HFFc6 (cell line): Measurements from ENCODE around the gene MYADML2. TPM values are rescaled to one million over a fixed set of nuclear protein-coding genes. Genes with fewer than 3 reads are reported as not detected.

ENCODE experiments used
- DNase-seq: peaks from one replicate; pipeline ENCODE4 v3.0.0-alpha.2; 2018
- H3K27ac Mint-ChIP-seq: 2 replicates; pipeline ENCODE4 v1.8.0; 2020; ENCODE audit warnings: mild to moderate bottlenecking, mixed read lengths
- H3K27me3 Mint-ChIP-seq: 2 replicates; pipeline ENCODE4 v1.8.0; 2021; ENCODE audit warnings: mild to moderate bottlenecking, moderate library complexity, mixed read lengths; ENCODE audit not compliant: insufficient read depth
- H3K36me3 Mint-ChIP-seq: 2 replicates; pipeline ENCODE4 v1.8.0; 2021; ENCODE audit warnings: low read depth, mixed read lengths
- H3K4me1 Mint-ChIP-seq: 2 replicates; pipeline ENCODE4 v1.8.0; 2020; ENCODE audit warnings: low read depth, mixed read lengths
- H3K4me3 Mint-ChIP-seq: 2 replicates; pipeline ENCODE4 v1.8.0; 2020; ENCODE audit warnings: mild to moderate bottlenecking, moderate library complexity, mixed read lengths
- H3K9me3 Mint-ChIP-seq: 2 replicates; pipeline ENCODE4 v1.8.0; 2020; ENCODE audit warnings: mild to moderate bottlenecking, mixed read lengths
- CTCF ChIP-seq: fragments of 200-600 bp; sonication (generic); IDR thresholded peaks from 2 replicates; pipeline ENCODE4 v1.5.0; 2021; ENCODE audit warnings: antibody characterized with exemption, mild to moderate bottlenecking
- total RNA-seq, 6 experiments: library from RNA; stranded (reverse); fragmentation: NEBNext Ultra II Directional; extraction: Animal tissue kit (Norgen Biotek cat#: 25700); gene quantifications; 2 replicates in 1 of 6; 3 replicates in 5 of 6; pipeline ENCODE4 v1.2.3, GENCODE V29; 2021

Gene MYADML2
- total RNA-seq, 6 experiments from 2014 or later = not detected

GRCh38 chr17:81952792-81953228 is 5.8 kb upstream of the MYADML2 start:
- no peak for TF ChIP-seq CTCF
- H3K27me3 Mint-ChIP-seq = peaks cover 8% of the 10 kb centered on the region
- DNase-seq = no peak
- no peaks in the 10 kb centered on the region for H3K36me3 Mint-ChIP-seq
- H3K9me3 Mint-ChIP-seq = no peaks in the 10 kb centered on the region
- no peaks in the 10 kb centered on the region for H3K4me1 Mint-ChIP-seq
- H3K27ac Mint-ChIP-seq = no peak overlapping the region
- no peak overlapping the region for H3K4me3 Mint-ChIP-seq

- Mint-ChIP-seq H3K27me3 (peaks cover 5% of the 10 kb centered on the region), H3K4me3 (no peak overlapping the region), H3K27ac (no peak overlapping the region), H3K36me3 (no peaks in the 10 kb centered on the region), H3K9me3 (no peaks in the 10 kb centered on the region), H3K4me1 (no peaks in the 10 kb centered on the region)
- no peak for TF ChIP-seq CTCF
- no peak for DNase-seq
These were observed 5.0 kb upstream of the MYADML2 start for GRCh38 chr17:81951785-81952684.

- no peak for TF ChIP-seq CTCF
- H3K27me3 Mint-ChIP-seq = peaks cover 11% of the 10 kb centered on the region
- H3K36me3 Mint-ChIP-seq = no peaks in the 10 kb centered on the region
- H3K4me3 Mint-ChIP-seq = no peak overlapping the region
- H3K27ac Mint-ChIP-seq = no peak overlapping the region
- no peak for DNase-seq
- H3K9me3 Mint-ChIP-seq = no peaks in the 10 kb centered on the region
- no peaks in the 10 kb centered on the region for H3K4me1 Mint-ChIP-seq
These were observed 3.5 kb upstream of the MYADML2 start for GRCh38 chr17:81950501-81950900.

- H3K9me3 Mint-ChIP-seq = no peaks in the 10 kb centered on the region
- H3K4me1 Mint-ChIP-seq = no peaks in the 10 kb centered on the region
- H3K27ac Mint-ChIP-seq = no peak overlapping the region
- peaks cover 15% of the 10 kb centered on the region for H3K27me3 Mint-ChIP-seq
- H3K36me3 Mint-ChIP-seq = no peaks in the 10 kb centered on the region
- DNase-seq = no peak
- no peak for TF ChIP-seq CTCF
- no peak overlapping the region for H3K4me3 Mint-ChIP-seq
These were observed 1.8 kb upstream of the MYADML2 start for GRCh38 chr17:81948635-81949378.

- Mint-ChIP-seq H3K36me3 (no peaks in the 10 kb centered on the region), H3K9me3 (no peaks in the 10 kb centered on the region), H3K27ac (no peak overlapping the region), H3K4me1 (no peaks in the 10 kb centered on the region), H3K4me3 (no peak overlapping the region), H3K27me3 (peaks cover 18% of the 10 kb centered on the region)
- no peak for TF ChIP-seq CTCF
- DNase-seq = no peak
These were observed 2.2 kb downstream of the MYADML2 start for GRCh38 chr17:81944858-81945257.
